CD4-positive, alpha-beta T cell (primary cell): ENCODE data around the gene SLC38A5. TPM values are rescaled to one million over a fixed set of nuclear protein-coding genes. Genes with fewer than 3 reads are reported as not detected.
"Not testable (repeated sequence)": the region's sequence is repeated elsewhere in the genome, so short reads cannot be mapped to it uniquely, and the experiment has no call there.

Experiments
- ATAC-seq: fragments of 200-7000 bp; cut with Tn5 transposase; one replicate; pipeline ENCODE4 v1.10.0; 2022; ENCODE audit warnings: mild to moderate bottlenecking; ENCODE audit not compliant: poor library complexity
- CTCF ChIA-PET: fragments of 350-600 bp; sonication (Branson Sonifier 250); formaldehyde crosslinking; loops from one replicate; lab custom pipeline; 2021; ENCODE audit warnings: antibody characterized with exemption, inconsistent platforms; lab: Charles Lee
- POLR2A ChIA-PET: fragments of 350-600 bp; sonication (Branson Sonifier 250); formaldehyde crosslinking; loops from one replicate; lab custom pipeline; 2021; ENCODE audit warnings: antibody characterized with exemption, inconsistent platforms; lab: Charles Lee
- DNase-seq, 14 experiments: peaks; one replicate each; pipeline ENCODE4 v3.0.0-alpha.2; 2013 to 2020; ENCODE audit warnings: mixed read lengths in 2 of 14
- H3K27ac ChIP-seq, 2 donors: one replicate each; pipeline versions ENCODE4 v1.5.1 to v1.7.0; 2013; ENCODE audit warnings: low read length in 2 of 2, low read depth in 1 of 2, mild to moderate bottlenecking in 1 of 2
- H3K27me3 ChIP-seq, 2 experiments: 1 replicate in 1 of 2; 2 replicates in 1 of 2; pipeline versions ENCODE4 v1.6.1 to v1.7.0; 2013; ENCODE audit warnings: low read length in 2 of 2, control low read depth in 1 of 2, mild to moderate bottlenecking in 1 of 2, moderate library complexity in 1 of 2; ENCODE audit not compliant: insufficient read depth in 2 of 2, control insufficient read depth in 1 of 2
- H3K36me3 ChIP-seq: one replicate; pipeline ENCODE4 v1.6.1; 2013; ENCODE audit warnings: low read length, control low read depth; ENCODE audit not compliant: insufficient read depth
- H3K4me1 ChIP-seq: one replicate; pipeline ENCODE4 v1.6.1; 2013; ENCODE audit warnings: low read length, control low read depth; ENCODE audit not compliant: insufficient read depth
- H3K4me3 ChIP-seq: one replicate; pipeline ENCODE4 v1.5.1; 2013; ENCODE audit warnings: mild to moderate bottlenecking, low read length, moderate library complexity
- H3K9me3 ChIP-seq, 2 experiments: 1 replicate in 1 of 2; 2 replicates in 1 of 2; pipeline versions ENCODE4 v1.6.1 to v1.7.0; 2013; ENCODE audit warnings: low read length in 2 of 2, mild to moderate bottlenecking in 2 of 2, control low read depth in 1 of 2, moderate library complexity in 1 of 2; ENCODE audit not compliant: control insufficient read depth in 1 of 2, insufficient read depth in 1 of 2
- H3K27ac Mint-ChIP-seq: one replicate; pipeline ENCODE4 v1.8.0; 2020; ENCODE audit warnings: mixed read lengths
- H3K27me3 Mint-ChIP-seq: one replicate; pipeline ENCODE4 v1.8.0; 2021; ENCODE audit warnings: mixed read lengths
- H3K36me3 Mint-ChIP-seq: one replicate; pipeline ENCODE4 v1.8.0; 2021; ENCODE audit warnings: low read depth, mixed read lengths
- H3K4me1 Mint-ChIP-seq: one replicate; pipeline ENCODE4 v1.8.0; 2021; ENCODE audit warnings: low read depth, mixed read lengths
- H3K4me3 Mint-ChIP-seq: one replicate; pipeline ENCODE4 v1.8.0; 2020; ENCODE audit warnings: mild to moderate bottlenecking, mixed read lengths
- H3K9me3 Mint-ChIP-seq: one replicate; pipeline ENCODE4 v1.8.0; 2020; ENCODE audit warnings: mixed read lengths
- CTCF ChIP-seq: fragments of 200-600 bp; IDR thresholded peaks from one replicate; pipeline ENCODE4 v1.8.0; 2022; ENCODE audit warnings: antibody characterized with exemption, mild to moderate bottlenecking
- intact Hi-C, 2 experiments: fragments of 100-400 bp; cut with DNase I in 1 of 2; cut with micrococcal nuclease in 1 of 2; formaldehyde crosslinking; loops; one replicate each; pipeline versions ENCODE4 v1.15.1 to v1.9.0; 2023 to 2025; cut with DNase I, micrococcal nuclease
- total RNA-seq, 174 experiments: library from RNA in 2 of 174; stranded (reverse) in 2 of 174; gene quantifications; one replicate each; pipeline ENCODE4 v1.2.3 and lab custom pipeline; 2021 to 2026

Gene SLC38A5
- total RNA-seq, 2 experiments from 2014 or later: 7.0 to 8.3 TPM

DNA sequence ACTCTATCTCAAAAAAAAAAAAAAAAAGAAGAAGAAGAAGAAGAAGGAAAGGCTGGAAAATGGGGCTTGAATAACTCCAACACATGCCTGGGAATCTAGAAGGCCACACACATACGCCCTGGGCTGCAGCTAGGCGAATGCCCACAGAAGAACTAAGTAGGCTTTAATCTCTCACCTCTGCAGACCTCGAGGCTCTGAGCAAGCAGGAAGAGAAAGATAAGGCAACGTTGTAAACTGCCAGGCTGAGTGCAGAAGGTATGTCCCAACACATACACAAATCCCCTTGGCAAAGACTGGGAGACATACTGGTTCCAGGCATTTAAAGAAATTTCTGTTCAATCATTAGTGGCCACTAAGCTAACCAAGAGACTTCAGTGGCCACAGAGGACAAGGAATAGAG, 18.4 kb downstream of the SLC38A5 start:
- no peak overlapping the region for H3K27ac ChIP-seq
- CTCF ChIA-PET: interaction anchor here (0.6 kb wide), 1 partner anchor 16 kb away, joined by 3 read pairs; no protein-coding TSS in a partner anchor
- H3K36me3 ChIP-seq: no peaks in the 10 kb centered on the region
- DNase-seq: no peak
- Mint-ChIP-seq H3K4me1 (no peaks in the 10 kb centered on the region), H3K27me3 (no peaks in the 10 kb centered on the region), H3K27ac (no peak overlapping the region), H3K9me3 (no peaks in the 10 kb centered on the region), H3K36me3 (no peaks in the 10 kb centered on the region), H3K4me3 (no peak overlapping the region)
- POLR2A ChIA-PET: interaction anchor here (1.0 kb wide), 1 partner anchor 88 kb away, joined by 3 read pairs; the partner anchor contains the start of gene TBC1D25
- intact Hi-C loops: no loop called here
- H3K4me1 ChIP-seq: no peaks in the 10 kb centered on the region
- ATAC-seq: no peak
- no peaks in the 10 kb centered on the region for H3K27me3 ChIP-seq
- H3K4me3 ChIP-seq: no peak overlapping the region
- no peaks in the 10 kb centered on the region for H3K9me3 ChIP-seq
- no peak for TF ChIP-seq CTCF

DNA sequence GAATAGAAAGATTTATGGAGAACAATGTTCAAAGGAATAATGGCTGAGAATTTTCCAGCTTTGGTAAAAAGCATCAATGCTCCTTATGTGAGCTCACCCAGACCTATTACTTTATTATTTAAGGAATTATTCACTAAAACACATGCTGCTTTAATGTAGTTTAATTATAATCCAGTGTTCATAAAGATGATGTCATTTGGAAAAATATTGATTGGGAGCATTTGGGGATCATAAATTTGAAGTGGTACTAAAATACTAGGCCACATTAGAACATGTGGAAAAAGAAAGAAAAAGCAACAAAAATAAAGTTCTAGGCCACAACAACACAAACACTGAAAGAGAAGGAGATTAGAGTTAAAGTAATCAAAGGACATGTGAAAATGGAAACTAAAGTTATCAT, 20.0 kb downstream of the SLC38A5 start:
- Mint-ChIP-seq H3K9me3 (no peaks in the 10 kb centered on the region), H3K27me3 (no peaks in the 10 kb centered on the region), H3K36me3 (no peaks in the 10 kb centered on the region), H3K4me1 (no peaks in the 10 kb centered on the region), H3K4me3 (no peak overlapping the region), H3K27ac (no peak overlapping the region)
- ATAC-seq (no peak), DNase-seq (no peak)
- TF ChIP-seq CTCF: no peak
- CTCF ChIA-PET: no interaction called here
- Histone ChIP-seq H3K27ac (no peak overlapping the region), H3K9me3 (no peaks in the 10 kb centered on the region), H3K27me3 (no peaks in the 10 kb centered on the region), H3K4me3 (no peak overlapping the region), H3K36me3 (no peaks in the 10 kb centered on the region), H3K4me1 (no peaks in the 10 kb centered on the region)
- POLR2A ChIA-PET: no interaction called here
- intact Hi-C loops: no loop called here

DNA sequence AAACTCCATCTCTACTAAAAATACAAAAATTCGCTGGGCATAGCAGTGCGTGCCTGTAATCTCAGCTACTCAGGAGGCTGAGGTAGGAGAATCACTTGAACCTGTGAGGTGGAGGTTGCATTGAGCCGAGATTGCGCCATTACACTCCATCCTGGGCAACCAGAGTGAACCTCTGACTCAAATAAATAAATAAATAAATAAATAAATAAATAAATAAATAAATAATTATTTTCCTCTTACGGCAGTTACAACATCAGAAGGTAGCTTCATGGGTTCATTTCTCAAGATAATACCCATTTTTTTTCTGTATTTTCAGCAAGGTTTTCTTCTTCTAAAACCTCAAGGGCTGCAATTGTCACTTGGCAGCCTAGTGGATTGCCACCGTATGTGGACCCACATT, 22.9 kb downstream of the SLC38A5 start:
- not testable (repeated sequence) for H3K36me3 Mint-ChIP-seq, ATAC-seq

DNA sequence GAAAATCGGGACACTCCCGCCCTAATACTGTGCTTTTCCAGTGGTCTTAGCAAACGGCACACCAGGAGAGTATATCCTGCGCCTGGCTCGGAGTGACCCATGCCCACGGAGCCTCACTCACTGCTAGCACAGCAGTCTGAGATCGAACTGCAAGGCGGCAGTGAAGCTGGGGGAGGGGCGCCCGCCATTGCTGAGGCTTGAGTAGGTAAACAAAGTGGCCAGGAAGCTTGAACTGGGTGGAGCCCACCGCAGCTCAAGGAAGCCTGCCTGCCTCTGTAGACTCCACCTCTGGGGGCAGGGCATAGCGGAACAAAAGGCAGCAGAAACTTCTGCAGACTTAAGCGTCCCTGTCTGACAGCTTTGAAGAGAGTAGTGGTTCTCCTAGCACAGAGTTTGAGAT, 36.3 kb downstream of the SLC38A5 start:
- H3K27me3 Mint-ChIP-seq, H3K27ac ChIP-seq, H3K27ac Mint-ChIP-seq, H3K36me3 ChIP-seq, H3K9me3 Mint-ChIP-seq, H3K27me3 ChIP-seq, H3K4me3 Mint-ChIP-seq, ATAC-seq, CTCF ChIA-PET, POLR2A ChIA-PET, H3K4me1 Mint-ChIP-seq, intact Hi-C loops, H3K4me3 ChIP-seq, H3K9me3 ChIP-seq, H3K36me3 Mint-ChIP-seq: not testable (repeated sequence)
- DNase-seq: peak in 9 of 14 experiments; percentile 1 to 53 (median 18)
- H3K4me1 ChIP-seq: peaks cover 17% of the 10 kb centered on the region

More for the DNA sequence above, 22.9 kb downstream of the SLC38A5 start:
- H3K9me3 Mint-ChIP-seq, H3K27ac Mint-ChIP-seq, H3K9me3 ChIP-seq, DNase-seq, POLR2A ChIA-PET, H3K27ac ChIP-seq, H3K36me3 ChIP-seq, H3K27me3 ChIP-seq, H3K4me1 Mint-ChIP-seq, H3K4me3 ChIP-seq, intact Hi-C loops, H3K4me1 ChIP-seq, CTCF ChIA-PET, H3K4me3 Mint-ChIP-seq, H3K27me3 Mint-ChIP-seq: not testable (repeated sequence)

DNA sequence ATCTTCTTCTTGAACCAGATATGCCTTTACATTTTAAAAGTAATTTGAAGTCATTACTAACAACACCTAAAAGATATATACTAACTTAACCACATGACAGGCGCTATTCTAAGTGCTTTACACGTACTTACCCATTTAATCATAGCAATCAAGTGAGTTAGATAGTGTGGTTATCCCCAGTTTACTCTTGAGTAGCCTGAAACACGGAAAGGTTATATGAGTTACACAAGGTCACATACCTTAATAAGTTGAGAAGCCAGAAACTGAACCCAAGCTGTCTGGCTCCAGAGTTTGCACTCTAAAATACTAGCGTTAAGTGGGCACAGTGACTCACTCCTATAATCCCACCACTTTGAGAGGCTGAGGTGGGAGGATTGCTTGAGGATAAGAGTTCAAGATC, 39.9 kb downstream of the SLC38A5 start:
- DNase-seq, POLR2A ChIA-PET, intact Hi-C loops, ATAC-seq, H3K27ac ChIP-seq, H3K4me3 Mint-ChIP-seq, H3K9me3 ChIP-seq, H3K4me3 ChIP-seq, H3K4me1 Mint-ChIP-seq, H3K27me3 ChIP-seq, H3K36me3 Mint-ChIP-seq, H3K9me3 Mint-ChIP-seq, H3K36me3 ChIP-seq, CTCF ChIA-PET, H3K27ac Mint-ChIP-seq, H3K27me3 Mint-ChIP-seq: not testable (repeated sequence)
- peaks cover 17% of the 10 kb centered on the region for H3K4me1 ChIP-seq

DNA sequence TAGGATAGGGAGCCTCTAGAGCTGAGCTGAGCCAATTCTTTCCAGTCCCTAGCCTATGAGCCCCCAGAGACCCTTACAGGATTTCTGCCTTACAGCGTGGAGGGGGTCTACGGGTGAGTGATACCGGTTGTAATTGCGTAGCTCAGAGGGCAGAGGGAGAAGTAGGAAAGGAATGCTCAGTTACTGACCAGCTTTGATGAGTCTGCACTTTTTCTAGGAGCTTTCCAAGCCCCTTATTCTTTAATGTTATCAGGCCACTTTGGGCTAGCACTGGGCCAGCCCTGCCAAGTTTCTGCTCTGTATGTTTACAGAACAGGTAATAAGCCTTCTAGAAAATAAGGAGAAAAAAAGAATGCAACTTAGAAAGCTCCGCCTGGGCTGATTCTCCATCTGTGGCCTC, 40.5 kb downstream of the SLC38A5 start:
- H3K27me3 ChIP-seq, H3K27ac ChIP-seq, H3K4me1 Mint-ChIP-seq, H3K36me3 Mint-ChIP-seq, H3K27ac Mint-ChIP-seq, H3K4me3 ChIP-seq, ATAC-seq, intact Hi-C loops, POLR2A ChIA-PET, H3K4me3 Mint-ChIP-seq, H3K9me3 ChIP-seq, CTCF ChIA-PET, H3K9me3 Mint-ChIP-seq, H3K27me3 Mint-ChIP-seq, H3K36me3 ChIP-seq, DNase-seq: not testable (repeated sequence)
- peaks cover 17% of the 10 kb centered on the region for H3K4me1 ChIP-seq
